H9 (cell line): ENCODE measurements around the gene LHCGR. TPM values are rescaled to one million over a fixed set of nuclear protein-coding genes. Genes with fewer than 3 reads are reported as not detected.

Experiments used
- DNase-seq: peaks from one replicate; pipeline ENCODE4 v3.0.0-alpha.2; 2017
- H2AFZ ChIP-seq: one replicate; pipeline ENCODE4 v1.6.1; 2013; ENCODE audit warnings: mild to moderate bottlenecking, low read length, control low read depth, moderate library complexity
- H2AK5ac ChIP-seq: 2 replicates; pipeline ENCODE4 v1.6.1; 2013; ENCODE audit warnings: low read length, control low read depth, mixed read lengths; ENCODE audit not compliant: insufficient read length
- H2BK120ac ChIP-seq: one replicate; pipeline ENCODE4 v1.6.1; 2013; ENCODE audit warnings: low read depth, mild to moderate bottlenecking, low read length, control low read depth, inconsistent platforms; ENCODE audit not compliant: poor library complexity, severe bottlenecking
- H2BK12ac ChIP-seq: 2 replicates; pipeline ENCODE4 v1.6.1; 2013; ENCODE audit warnings: low read length, control low read depth, mixed read lengths, low read depth; ENCODE audit not compliant: insufficient read length
- H2BK15ac ChIP-seq: 2 replicates; pipeline ENCODE4 v1.6.1; 2013; ENCODE audit warnings: low read depth, low read length, control low read depth
- H2BK20ac ChIP-seq: one replicate; pipeline ENCODE4 v1.6.1; 2013; ENCODE audit warnings: low read depth, mild to moderate bottlenecking, low read length, control low read depth, inconsistent platforms; ENCODE audit not compliant: poor library complexity, severe bottlenecking
- H2BK5ac ChIP-seq: 2 replicates; pipeline ENCODE4 v1.6.1; 2013; ENCODE audit warnings: low read length, control low read depth, mixed read lengths; ENCODE audit not compliant: insufficient read length
- H3K14ac ChIP-seq: 2 replicates; pipeline ENCODE4 v1.6.1; 2013; ENCODE audit warnings: low read length, control low read depth; ENCODE audit not compliant: insufficient read depth
- H3K18ac ChIP-seq: 2 replicates; pipeline ENCODE4 v1.6.1; 2013; ENCODE audit warnings: low read depth, mild to moderate bottlenecking, mixed read lengths, low read length, control low read depth; ENCODE audit not compliant: insufficient read length
- H3K23ac ChIP-seq: 2 replicates; pipeline ENCODE4 v1.6.1; 2013; ENCODE audit warnings: low read length, control low read depth, mixed read lengths, low read depth; ENCODE audit not compliant: insufficient read length
- H3K23me2 ChIP-seq: 2 replicates; pipeline ENCODE4 v1.6.1; 2013; ENCODE audit warnings: low read depth, mild to moderate bottlenecking, mixed read lengths, low read length, control low read depth; ENCODE audit not compliant: insufficient read length, poor library complexity, severe bottlenecking
- H3K27ac ChIP-seq: 2 replicates; pipeline ENCODE4 v1.5.1; 2013; ENCODE audit warnings: low read length, control low read depth, mixed read lengths, low read depth; ENCODE audit not compliant: insufficient read length
- H3K27me3 ChIP-seq: 2 replicates; pipeline ENCODE4 v1.6.1; 2013; ENCODE audit warnings: low read length, control low read depth, inconsistent platforms; ENCODE audit not compliant: insufficient read depth
- H3K4ac ChIP-seq: 2 replicates; pipeline ENCODE4 v1.6.1; 2013; ENCODE audit warnings: low read depth, mild to moderate bottlenecking, control low read depth, inconsistent platforms, low read length, moderate library complexity
- H3K4me1 ChIP-seq: 2 replicates; pipeline ENCODE4 v1.6.1; 2013; ENCODE audit warnings: low read length, control low read depth, inconsistent platforms; ENCODE audit not compliant: insufficient read depth
- H3K4me2 ChIP-seq: 2 replicates; pipeline ENCODE4 v1.6.1; 2013; ENCODE audit warnings: low read length, control low read depth, mixed read lengths; ENCODE audit not compliant: insufficient read length, insufficient read depth
- H3K56ac ChIP-seq: 2 replicates; pipeline ENCODE4 v1.6.1; 2013; ENCODE audit warnings: low read depth, mild to moderate bottlenecking, mixed read lengths, low read length, control low read depth; ENCODE audit not compliant: insufficient read length
- H3K79me1 ChIP-seq: 2 replicates; pipeline ENCODE4 v1.6.1; 2013; ENCODE audit warnings: low read depth, mild to moderate bottlenecking, moderate library complexity, low read length, control low read depth, inconsistent platforms; ENCODE audit not compliant: insufficient read depth, poor library complexity, severe bottlenecking
- H3K79me2 ChIP-seq: 2 replicates; pipeline ENCODE4 v1.6.1; 2013; ENCODE audit warnings: low read length, control low read depth, inconsistent platforms; ENCODE audit not compliant: insufficient read depth
- H3K9ac ChIP-seq: 2 replicates; pipeline ENCODE4 v1.6.1; 2013; ENCODE audit warnings: low read length, control low read depth, mixed read lengths; ENCODE audit not compliant: insufficient read length; ENCODE audit errors: extremely low read depth
- H3K9me3 ChIP-seq: one replicate; pipeline ENCODE4 v1.6.1; 2013; ENCODE audit warnings: low read depth, low read length, inconsistent platforms; ENCODE audit not compliant: control insufficient read depth
- H3T11ph ChIP-seq: one replicate; pipeline ENCODE4 v1.6.1; 2013; ENCODE audit warnings: mild to moderate bottlenecking, low read length, control low read depth, inconsistent platforms
- H4K20me1 ChIP-seq: one replicate; pipeline ENCODE4 v1.6.1; 2013; ENCODE audit not compliant: control insufficient read depth, insufficient read length, insufficient read depth
- H4K5ac ChIP-seq: 2 replicates; pipeline ENCODE4 v1.6.1; 2013; ENCODE audit warnings: low read depth, mild to moderate bottlenecking, mixed read lengths, low read length, control low read depth; ENCODE audit not compliant: insufficient read length
- H4K8ac ChIP-seq: replicated peaks from 2 replicates; pipeline ENCODE4 v1.6.1; 2013; ENCODE audit warnings: low read length, control low read depth, mixed read lengths, low read depth; ENCODE audit not compliant: insufficient read length
- H4K91ac ChIP-seq: 2 replicates; pipeline ENCODE4 v1.6.1; 2013; ENCODE audit warnings: low read depth, mild to moderate bottlenecking, moderate library complexity, mixed read lengths, low read length, control low read depth; ENCODE audit not compliant: insufficient read length
- H3K27ac Mint-ChIP-seq, 3 experiments: 2 replicates in 2 of 3; 3 replicates in 1 of 3; pipeline ENCODE4 v1.8.0; 2020 to 2021; ENCODE audit warnings: mixed read lengths in 3 of 3, mild to moderate bottlenecking in 1 of 3, moderate library complexity in 1 of 3
- H3K27me3 Mint-ChIP-seq: 2 replicates; pipeline ENCODE4 v1.8.0; 2021; ENCODE audit warnings: low read depth, mild to moderate bottlenecking, moderate library complexity, mixed read lengths
- H3K36me3 Mint-ChIP-seq, 3 experiments: 2 replicates in 2 of 3; 3 replicates in 1 of 3; pipeline ENCODE4 v1.8.0; 2020 to 2021; ENCODE audit warnings: low read depth in 3 of 3, mixed read lengths in 3 of 3; ENCODE audit not compliant: insufficient read depth in 1 of 3
- H3K4me1 Mint-ChIP-seq, 2 experiments: 2 replicates each; pipeline ENCODE4 v1.8.0; 2020; ENCODE audit warnings: mixed read lengths in 2 of 2
- H3K4me3 Mint-ChIP-seq, 2 experiments: 2 replicates in 1 of 2; 3 replicates in 1 of 2; pipeline ENCODE4 v1.8.0; 2020 to 2021; ENCODE audit warnings: mild to moderate bottlenecking in 2 of 2, mixed read lengths in 2 of 2, moderate library complexity in 1 of 2
- H3K9me3 Mint-ChIP-seq, 2 experiments: 2 replicates in 1 of 2; 3 replicates in 1 of 2; pipeline ENCODE4 v1.8.0; 2020; ENCODE audit warnings: mild to moderate bottlenecking in 2 of 2, mixed read lengths in 2 of 2, moderate library complexity in 1 of 2
- WGBS: extraction: QIAGEN DNeasy Blood & Tissue Kit; methylation state at CpG from one replicate; pipeline ENCODE4 v1.1.7; 2013; ENCODE audit warnings: missing lambda C conversion rate, low lambda C conversion rate, mixed read lengths; ENCODE audit not compliant: insufficient read length; ENCODE audit errors: extremely low coverage; 5-methylcytosine and 5-hydroxymethylcytosine counted together
- total RNA-seq: library from RNA; stranded (reverse); gene quantifications from 2 replicates; pipeline ENCODE4 v1.2.1, GENCODE V29; 2021
- TF ChIP-seq, protein P1 (sequence below): fragments of 200-600 bp; sonication (generic); conservative IDR thresholded peaks from 3 replicates; pipeline ENCODE4 v1.8.0; 2021; ENCODE audit warnings: antibody characterized with exemption, mild to moderate bottlenecking

Gene LHCGR
- total RNA-seq, 1 experiment from 2014 or later: 0.44 TPM

DNA sequence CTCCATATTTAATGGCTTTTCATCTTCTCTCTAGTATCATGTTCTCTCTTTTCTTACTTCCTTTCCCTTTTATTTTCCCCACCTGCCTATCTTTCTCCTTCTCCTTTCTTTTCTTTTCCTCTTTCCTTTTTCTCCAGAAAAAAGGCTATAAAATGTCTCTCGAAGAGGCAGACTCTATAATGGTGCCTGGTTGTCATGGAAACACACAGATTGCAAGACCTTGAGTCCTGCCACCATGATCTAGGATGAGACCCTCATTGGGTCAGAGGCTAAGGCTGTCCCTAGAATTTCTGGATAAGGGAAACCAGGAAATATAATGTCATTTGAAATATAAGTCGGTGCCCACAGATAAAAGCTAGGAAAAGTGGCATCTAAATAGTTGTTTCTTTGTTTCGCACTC, 36.5 kb upstream of the LHCGR start:
- Histone ChIP-seq H2BK5ac (no peak overlapping the region), H3T11ph (no peak overlapping the region), H2BK12ac (no peak overlapping the region), H4K5ac (no peak overlapping the region), H3K4me2 (no peak overlapping the region), H2AFZ (no peak overlapping the region), H3K9me3 (no peaks in the 10 kb centered on the region), H3K18ac (no peak overlapping the region), H2BK20ac (no peak overlapping the region), H3K79me1 (no peaks in the 10 kb centered on the region), H3K23ac (no peak overlapping the region), H3K9ac (no peak overlapping the region), H3K79me2 (no peaks in the 10 kb centered on the region), H3K23me2 (no peaks in the 10 kb centered on the region), H3K27me3 (no peaks in the 10 kb centered on the region), H4K91ac (no peak overlapping the region), H3K4me1 (peaks cover 4% of the 10 kb centered on the region; the same call in 1 of the 2 replicates), H4K20me1 (no peaks in the 10 kb centered on the region), H3K4ac (no peak overlapping the region), H2BK120ac (no peak overlapping the region), H3K27ac (no peak overlapping the region), H3K56ac (no peak overlapping the region), H3K14ac (no peak overlapping the region), H4K8ac (no peak overlapping the region), H2BK15ac (no peak overlapping the region), H2AK5ac (no peak overlapping the region)
- Mint-ChIP-seq H3K4me3 (peak overlapping the region in 1 of 2 experiments; percentile 35; a peak in 2 of 5 replicates), H3K27ac (peak overlapping the region in 1 of 3 experiments; percentile 30; a peak in 2 of 7 replicates), H3K36me3 (no peaks in the 10 kb centered on the region), H3K27me3 (no peaks in the 10 kb centered on the region), H3K4me1 (peaks cover 33 to 37% of the 10 kb centered on the region in 2 experiments), H3K9me3 (no peaks in the 10 kb centered on the region; a peak in 1 of 5 replicates)
- TF ChIP-seq, protein P1, sequence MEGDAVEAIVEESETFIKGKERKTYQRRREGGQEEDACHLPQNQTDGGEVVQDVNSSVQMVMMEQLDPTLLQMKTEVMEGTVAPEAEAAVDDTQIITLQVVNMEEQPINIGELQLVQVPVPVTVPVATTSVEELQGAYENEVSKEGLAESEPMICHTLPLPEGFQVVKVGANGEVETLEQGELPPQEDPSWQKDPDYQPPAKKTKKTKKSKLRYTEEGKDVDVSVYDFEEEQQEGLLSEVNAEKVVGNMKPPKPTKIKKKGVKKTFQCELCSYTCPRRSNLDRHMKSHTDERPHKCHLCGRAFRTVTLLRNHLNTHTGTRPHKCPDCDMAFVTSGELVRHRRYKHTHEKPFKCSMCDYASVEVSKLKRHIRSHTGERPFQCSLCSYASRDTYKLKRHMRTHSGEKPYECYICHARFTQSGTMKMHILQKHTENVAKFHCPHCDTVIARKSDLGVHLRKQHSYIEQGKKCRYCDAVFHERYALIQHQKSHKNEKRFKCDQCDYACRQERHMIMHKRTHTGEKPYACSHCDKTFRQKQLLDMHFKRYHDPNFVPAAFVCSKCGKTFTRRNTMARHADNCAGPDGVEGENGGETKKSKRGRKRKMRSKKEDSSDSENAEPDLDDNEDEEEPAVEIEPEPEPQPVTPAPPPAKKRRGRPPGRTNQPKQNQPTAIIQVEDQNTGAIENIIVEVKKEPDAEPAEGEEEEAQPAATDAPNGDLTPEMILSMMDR: no peak
- WGBS: no CpG with 5 or more reads among the region's 3 CpGs
- no peak for DNase-seq
